Measurements from ENCODE around the gene PPP1R3C. TPM values are rescaled to one million over a fixed set of nuclear protein-coding genes. Genes with fewer than 3 reads are reported as not detected.

The PPP1R3C gene
- total RNA-seq, 1 donor from 2014 or later = 3.7 TPM

GRCh38 chr10:91634246-91634645 lies 1.4 kb upstream of the PPP1R3C start:
- Histone ChIP-seq H3K4me2 (ENCODE audit: low read length) (no peak overlapping the region), H3K79me2 (ENCODE audit: insufficient read depth, low read length) (peaks cover 4% of the 10 kb centered on the region), H3K36me3 (ENCODE audit: insufficient read depth, low read length) (peaks cover 7% of the 10 kb centered on the region), H3K9ac (ENCODE audit: low read length) (no peak overlapping the region), H3K27me3 (ENCODE audit: insufficient read depth, low read length) (no peaks in the 10 kb centered on the region), H3K4me1 (ENCODE audit: insufficient read depth, low read length) (peaks cover 14% of the 10 kb centered on the region), H3K4me3 (ENCODE audit: insufficient read depth, low read depth, low read length) (no peak overlapping the region), H2AFZ (ENCODE audit: low read depth, low read length) (no peak overlapping the region), H3K9me3 (ENCODE audit: insufficient read depth, low read depth, low read length) (no peaks in the 10 kb centered on the region), H3K27ac (ENCODE audit: low read depth, low read length) (no peak overlapping the region), H4K20me1 (ENCODE audit: insufficient read depth, low read length) (no peaks in the 10 kb centered on the region)
- FAIRE-seq = no peak
- TF ChIP-seq EZH2 (IDR thresholded peaks at IDR 0.05; ENCODE audit: insufficient read depth, low read length) (no peak), CTCF (IDR thresholded peaks at IDR 0.05; ENCODE audit: insufficient read depth, low read depth, low read length) (no peak)
- Mint-ChIP-seq H3K27me3 (ENCODE audit: low read depth, unreplicated experiment) (peaks cover 10% of the 10 kb centered on the region), H3K4me1 (ENCODE audit: low read depth, unreplicated experiment) (peaks cover 7% of the 10 kb centered on the region), H3K9me3 (ENCODE audit: unreplicated experiment) (peaks cover 3% of the 10 kb centered on the region), H3K27ac (ENCODE audit: unreplicated experiment) (no peak overlapping the region), H3K4me3 (ENCODE audit: unreplicated experiment) (no peak overlapping the region), H3K36me3 (ENCODE audit: low read depth, unreplicated experiment) (peaks cover 8% of the 10 kb centered on the region)
- DNase-seq (ENCODE audit: low read depth) = no peak

GRCh38 chr10:91630625-91631024 lies 2.2 kb downstream of the PPP1R3C start:
- H3K9me3 ChIP-seq (ENCODE audit: insufficient read depth, low read depth, low read length) = no peaks in the 10 kb centered on the region

More at GRCh38 chr10:91630625-91631024, 2.2 kb downstream of the PPP1R3C start:
- Histone ChIP-seq H3K4me1 (ENCODE audit: insufficient read depth, low read length) (peaks cover 10% of the 10 kb centered on the region), H3K27ac (ENCODE audit: low read depth, low read length) (no peak overlapping the region), H3K4me2 (ENCODE audit: low read length) (peak overlapping the region; percentile 48), H2AFZ (ENCODE audit: low read depth, low read length) (no peak overlapping the region), H3K36me3 (ENCODE audit: insufficient read depth, low read length) (peaks cover 7% of the 10 kb centered on the region), H3K79me2 (ENCODE audit: insufficient read depth, low read length) (peaks cover 4% of the 10 kb centered on the region), H3K4me3 (ENCODE audit: insufficient read depth, low read depth, low read length) (no peak overlapping the region), H4K20me1 (ENCODE audit: insufficient read depth, low read length) (no peaks in the 10 kb centered on the region), H3K27me3 (ENCODE audit: insufficient read depth, low read length) (no peaks in the 10 kb centered on the region), H3K9ac (ENCODE audit: low read length) (no peak overlapping the region)
- Mint-ChIP-seq H3K4me1 (ENCODE audit: low read depth, unreplicated experiment) (peaks cover 4% of the 10 kb centered on the region), H3K27ac (ENCODE audit: unreplicated experiment) (no peak overlapping the region), H3K27me3 (ENCODE audit: low read depth, unreplicated experiment) (peaks cover 6% of the 10 kb centered on the region), H3K36me3 (ENCODE audit: low read depth, unreplicated experiment) (peaks cover 12% of the 10 kb centered on the region), H3K9me3 (ENCODE audit: unreplicated experiment) (peaks cover 3% of the 10 kb centered on the region), H3K4me3 (ENCODE audit: unreplicated experiment) (no peak overlapping the region)
- TF ChIP-seq CTCF (IDR thresholded peaks at IDR 0.05; ENCODE audit: insufficient read depth, low read depth, low read length) = no peak
- TF ChIP-seq EZH2 (IDR thresholded peaks at IDR 0.05; ENCODE audit: insufficient read depth, low read length) = no peak
- FAIRE-seq (no peak), DNase-seq (ENCODE audit: low read depth) (no peak)
